GM21360 (cell line): ENCODE measurements around the gene SLC4A8.
A peak's percentile ranks its signal among the peaks of the same experiment; 100 is the strongest.

Experiments
- ATAC-seq: cut with Tn5 transposase; IDR thresholded peaks from one replicate; pipeline ENCODE4 v1.9.1; 2021; ENCODE audit warnings: mild to moderate bottlenecking, moderate library complexity; ENCODE audit not compliant: unreplicated experiment

The SLC4A8 gene

GRCh38 chr12:51424662-51425539 lies at the start of gene SLC4A8:
Gene SLC4A8 (plus strand): TSS chr12:51424831. CDS start chr12:51424988, 157 bp downstream.
- ATAC-seq: peak; percentile 85

- ATAC-seq: no peak
Observed at GRCh38 chr12:51374856-51375255, 49.8 kb upstream of the SLC4A8 start.

- no peak for ATAC-seq
Observed at GRCh38 chr12:51377099-51377984, 47.3 kb upstream of the SLC4A8 start.

GRCh38 chr12:51378749-51379148 lies 45.9 kb upstream of the SLC4A8 start:
- no peak for ATAC-seq

- ATAC-seq: no peak
Observed at GRCh38 chr12:51379571-51379970, 45.1 kb upstream of the SLC4A8 start.

GRCh38 chr12:51381226-51382079 lies 43.2 kb upstream of the SLC4A8 start:
- no peak for ATAC-seq

- no peak for ATAC-seq
Observed at GRCh38 chr12:51382173-51382572, 42.5 kb upstream of the SLC4A8 start.

- ATAC-seq: no peak
Observed at GRCh38 chr12:51383269-51383905, 41.2 kb upstream of the SLC4A8 start.

- no peak for ATAC-seq
Observed at GRCh38 chr12:51386351-51386750, 38.3 kb upstream of the SLC4A8 start.

- ATAC-seq: no peak
Observed at GRCh38 chr12:51388069-51388799, 36.4 kb upstream of the SLC4A8 start.

- no peak for ATAC-seq
Observed at GRCh38 chr12:51388846-51389245, 35.8 kb upstream of the SLC4A8 start.

GRCh38 chr12:51389302-51389999 lies 35.2 kb upstream of the SLC4A8 start:
- no peak for ATAC-seq

GRCh38 chr12:51390457-51390856 lies 34.2 kb upstream of the SLC4A8 start:
- no peak for ATAC-seq

- peak; percentile 3 for ATAC-seq
Observed at GRCh38 chr12:51390891-51391282, 33.7 kb upstream of the SLC4A8 start.

GRCh38 chr12:51391283-51392123 lies 33.1 kb upstream of the SLC4A8 start, which contains the start of gene GALNT6:
Gene GALNT6 (minus strand): TSS chr12:51391406. CDS start chr12:51379781, 11,625 bp downstream.
- peak; percentile 36 for ATAC-seq

- ATAC-seq: no peak
Observed at GRCh38 chr12:51392556-51393237, 31.9 kb upstream of the SLC4A8 start.
